HG02623 (cell line): Measurements from ENCODE around the gene HES2.
"Not testable (repeated sequence)": the region's sequence is repeated elsewhere in the genome, so short reads cannot be mapped to it uniquely, and the experiment has no call there.

Source experiments
- ATAC-seq: cut with Tn5 transposase; IDR thresholded peaks from one replicate; pipeline ENCODE4 v1.9.1; 2021; ENCODE audit warnings: moderate library complexity; ENCODE audit not compliant: unreplicated experiment

HES2 gene

GRCh38 chr1:6454856-6455751 lies 35.4 kb upstream of the HES2 start:
- no peak for ATAC-seq

GRCh38 chr1:6453895-6454855 lies 34.5 kb upstream of the HES2 start:
- ATAC-seq: not testable (repeated sequence)

GRCh38 chr1:6450943-6451373 lies 31.2 kb upstream of the HES2 start:
- ATAC-seq: no peak

DNA sequence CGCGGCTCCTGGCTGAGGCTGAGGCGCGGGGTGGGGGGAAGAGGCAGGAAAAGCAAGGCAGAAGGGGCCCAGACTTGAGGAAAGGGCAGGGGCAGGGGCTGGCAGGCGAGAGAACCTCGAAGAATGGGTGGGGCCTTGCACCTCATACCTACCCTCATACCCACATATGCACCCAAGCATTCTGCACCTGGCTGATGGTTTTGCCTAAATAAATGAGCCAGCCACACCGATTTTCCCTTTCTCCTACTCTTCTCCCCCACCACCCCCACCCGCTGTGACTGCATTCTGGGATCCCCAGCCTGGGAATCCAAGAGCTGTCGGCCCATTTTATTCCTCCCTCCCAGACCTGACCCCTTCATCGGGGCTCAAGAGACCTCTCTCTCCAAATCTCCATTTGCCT lies 30.8 kb upstream of the HES2 start:
- not testable (repeated sequence) for ATAC-seq

DNA sequence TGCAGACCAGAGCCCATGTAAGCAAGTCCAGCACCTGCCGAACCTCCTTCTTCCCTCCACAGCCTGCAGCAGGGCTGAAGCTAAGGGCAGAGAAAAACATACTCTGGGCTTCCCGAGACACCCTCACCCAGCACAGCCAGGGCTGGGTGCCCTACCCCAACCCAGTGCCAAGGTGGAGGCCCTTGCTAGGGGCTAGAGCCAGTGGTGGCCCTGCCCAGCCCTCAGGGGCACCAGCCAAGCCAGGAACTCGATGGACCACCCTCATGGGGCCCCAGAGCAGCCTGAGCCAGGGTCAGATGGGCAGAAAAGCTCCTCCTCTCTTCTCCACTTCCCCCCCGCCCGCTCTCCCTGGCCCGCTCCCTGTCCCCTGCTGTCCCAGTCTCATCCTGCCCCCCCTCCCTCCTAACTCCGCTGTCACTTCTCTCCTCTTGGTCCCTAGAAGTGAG lies 30.3 kb upstream of the HES2 start:
- no peak for ATAC-seq

GRCh38 chr1:6448749-6449631 lies 29.3 kb upstream of the HES2 start:
- ATAC-seq: no peak

GRCh38 chr1:6447818-6448748 lies 28.4 kb upstream of the HES2 start:
- no peak for ATAC-seq

DNA sequence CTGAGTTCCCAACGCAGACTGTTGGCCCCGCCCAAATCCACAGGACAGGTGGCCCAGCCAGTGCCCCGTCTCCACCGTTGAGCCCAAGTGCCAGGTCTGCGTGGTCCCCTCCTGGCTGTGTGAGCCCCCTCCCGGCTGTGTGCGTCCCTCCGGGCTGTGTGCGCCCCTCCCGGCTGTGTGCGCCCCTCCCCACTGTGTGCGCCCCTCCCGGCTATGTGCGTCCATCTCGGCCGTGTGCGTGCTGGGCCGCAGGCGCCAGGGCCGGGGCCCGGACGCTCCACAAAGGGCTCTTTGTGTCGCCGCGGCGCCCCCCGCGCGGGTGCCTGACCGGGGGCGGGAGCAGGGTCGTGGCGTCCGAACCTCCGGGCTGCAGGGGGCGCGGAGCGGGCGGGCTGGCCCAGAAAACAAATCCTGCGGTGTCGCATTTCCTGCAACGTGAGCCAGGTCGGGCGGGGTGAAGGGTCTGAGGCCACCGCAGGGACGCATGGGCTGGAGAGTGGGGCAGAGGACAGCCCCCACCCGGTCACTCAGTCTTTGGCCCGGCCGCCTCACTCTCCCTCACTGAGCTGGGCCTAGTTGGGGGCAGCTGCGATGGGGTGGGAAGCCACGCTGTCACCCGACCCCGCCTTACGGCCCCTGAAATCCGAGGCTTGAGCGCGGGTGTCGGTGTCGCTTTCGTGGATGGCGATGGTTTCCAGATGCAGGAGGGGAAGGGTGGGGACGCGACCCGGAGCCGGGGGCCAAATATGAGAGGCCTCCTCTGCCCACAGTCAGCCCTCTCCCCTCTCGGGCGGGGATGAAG lies 27.5 kb upstream of the HES2 start:
- ATAC-seq: no peak

- no peak for ATAC-seq
These were observed 26.9 kb upstream of the HES2 start for GRCh38 chr1:6446665-6447015.

DNA sequence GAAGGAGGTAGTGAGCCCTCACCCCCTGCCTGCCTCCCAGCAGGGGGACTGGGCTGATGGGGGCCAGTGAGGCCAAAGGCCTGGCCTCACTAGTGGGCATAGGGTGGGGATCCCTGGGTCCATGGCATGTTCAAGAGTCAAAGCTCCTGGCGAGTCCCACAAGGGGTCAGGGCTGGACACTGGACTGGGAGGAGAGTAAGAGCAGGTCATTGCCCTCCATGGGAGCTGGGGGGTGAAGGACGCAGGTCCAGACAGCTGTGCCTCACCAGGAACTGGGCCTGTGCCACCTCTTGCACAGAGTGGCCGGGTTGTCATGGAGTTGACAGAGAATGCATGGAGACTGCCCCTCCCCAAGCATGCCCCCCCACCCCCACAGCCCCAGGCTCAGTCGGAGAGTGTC lies 26.2 kb upstream of the HES2 start:
- ATAC-seq: not testable (repeated sequence)

DNA sequence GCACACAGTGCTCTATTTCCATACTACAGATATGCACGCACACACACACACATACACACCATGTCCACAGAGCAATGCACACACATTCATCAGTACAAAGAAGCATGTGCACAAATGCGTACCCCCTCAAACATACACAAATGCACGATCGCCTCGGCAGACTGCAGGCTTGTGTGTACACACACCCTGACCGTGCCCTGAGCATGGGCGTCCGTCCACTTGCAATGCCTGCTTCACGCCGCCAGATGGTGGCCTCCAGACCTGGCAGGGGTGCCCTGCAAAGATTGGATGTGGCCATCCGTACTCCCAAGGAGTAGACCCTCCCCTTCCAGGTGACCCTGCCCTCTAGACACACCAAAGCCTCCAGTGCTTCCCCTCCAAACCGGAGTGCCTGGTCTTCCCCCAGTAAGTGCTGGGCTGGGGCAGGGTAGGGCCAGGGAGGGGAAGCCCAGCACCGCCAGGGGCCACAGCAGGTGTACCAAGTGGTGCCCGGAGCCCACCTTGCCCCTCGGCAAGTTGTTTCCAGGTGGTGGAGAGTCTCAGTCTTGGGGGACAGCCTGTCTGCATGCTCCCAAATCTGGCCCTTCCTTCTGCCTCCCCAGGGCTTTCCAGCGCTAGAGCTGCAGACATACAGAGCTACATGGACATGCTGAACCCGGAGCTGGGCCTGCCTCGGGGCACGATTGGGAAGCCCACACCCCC lies 25.5 kb upstream of the HES2 start:
- ATAC-seq: no peak

GRCh38 chr1:6444377-6444776 lies 24.7 kb upstream of the HES2 start:
- no peak for ATAC-seq

DNA sequence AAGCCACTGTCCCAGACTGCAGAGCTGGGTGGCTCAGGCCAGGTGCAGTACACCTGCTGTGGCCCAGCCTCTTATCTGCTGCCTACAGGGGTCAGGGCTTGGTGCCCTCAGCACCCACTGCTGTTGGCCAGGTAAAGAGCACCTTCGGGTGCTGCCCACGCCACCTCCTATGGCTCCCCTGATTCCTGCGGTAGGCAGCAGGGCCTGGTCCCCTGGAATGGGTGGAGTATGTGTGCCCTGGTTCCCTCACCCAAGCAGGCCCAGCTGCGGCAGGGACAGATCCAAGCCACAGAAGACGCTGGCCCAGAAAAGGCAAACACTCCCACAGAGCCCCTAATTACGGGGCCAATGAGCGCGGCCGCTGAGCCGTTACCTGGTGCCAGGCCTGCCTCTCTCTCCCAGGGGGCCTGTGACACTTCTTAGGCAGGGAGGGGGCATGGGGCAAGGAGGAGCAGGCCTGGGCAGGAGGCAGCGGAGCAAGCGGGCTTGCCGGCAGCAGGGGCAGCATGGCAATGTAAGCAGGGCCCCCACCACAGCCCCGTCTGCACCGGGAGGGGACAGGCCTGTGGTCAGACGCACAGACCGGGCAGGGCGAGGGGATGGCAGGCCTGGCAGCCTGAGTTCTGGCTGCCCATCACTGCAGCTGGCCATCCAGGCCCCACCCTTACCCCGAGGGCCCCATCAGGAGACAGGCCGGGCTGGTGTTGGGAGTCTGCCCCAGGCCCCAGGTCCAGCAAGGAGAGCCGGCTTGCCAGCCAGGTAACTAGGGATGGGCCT lies 23.8 kb upstream of the HES2 start:
- ATAC-seq: no peak

DNA sequence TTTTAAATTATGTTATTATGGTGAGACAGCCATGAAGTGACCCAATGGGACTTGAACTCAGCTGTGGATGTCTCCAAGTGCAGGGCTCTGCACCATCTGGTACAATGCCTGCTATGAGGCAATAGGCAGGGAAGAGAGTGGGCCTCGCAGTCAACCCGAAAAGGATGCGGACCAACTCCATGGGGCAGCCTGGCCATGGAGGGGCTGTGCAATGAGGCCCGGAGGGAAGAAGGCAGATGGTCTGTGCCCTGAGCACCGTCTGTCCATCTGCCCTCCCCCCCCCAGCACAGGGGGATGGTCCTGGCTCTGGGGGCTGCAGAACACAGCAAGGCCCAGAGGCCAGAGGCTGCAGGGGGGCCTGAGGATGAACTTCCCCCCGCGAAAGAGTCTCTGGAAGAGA lies 21.9 kb upstream of the HES2 start:
- no peak for ATAC-seq

GRCh38 chr1:6440198-6441126 lies 20.7 kb upstream of the HES2 start:
- no peak for ATAC-seq

DNA sequence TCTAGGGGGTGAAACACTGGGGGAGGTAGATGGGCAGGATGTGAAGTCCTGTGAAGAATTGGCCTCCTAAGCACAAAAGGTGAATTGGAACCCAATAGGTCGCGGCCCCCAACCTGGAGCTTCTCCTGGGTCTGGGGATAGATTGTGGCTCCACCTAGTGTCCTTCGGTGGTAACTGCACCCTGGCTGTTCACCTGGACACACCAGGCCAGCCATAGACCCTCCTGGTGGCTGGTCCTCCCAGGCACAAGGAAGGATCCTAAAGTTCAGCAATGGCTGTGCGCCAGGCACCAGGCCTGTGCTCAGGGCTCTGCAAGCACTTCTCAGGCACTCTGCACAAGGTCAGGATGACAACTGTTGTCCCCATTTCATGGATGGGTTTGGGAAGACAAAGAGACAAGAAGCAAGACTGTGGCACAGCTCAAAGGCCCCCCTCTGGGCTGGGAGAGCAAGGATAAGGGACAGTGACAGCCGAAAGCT lies 18.4 kb upstream of the HES2 start:
- no peak for ATAC-seq
